Stimulated activated naive CD8-positive, alpha-beta T cell treated with anti-CD3 and anti-CD28 coated beads, Interleukin-15, amount 100 ng/mL, for 72 hours (primary cell): ENCODE results near the gene SLC51B.
"Not testable (repeated sequence)": the region's sequence is repeated elsewhere in the genome, so short reads cannot be mapped to it uniquely, and the experiment has no call there.

Experiments used
- ATAC-seq: fragments of 150-1000 bp; cut with Tn5 transposase; 2 replicates; pipeline ENCODE4 v1.10.0; 2021; ENCODE audit warnings: mild to moderate bottlenecking, moderate library complexity
- DNase-seq, 2 donors: peaks; one replicate each; pipeline ENCODE4 v3.0.0; 2021 to 2022
- H3K27ac Mint-ChIP-seq, 2 donors: one replicate each; pipeline ENCODE4 v1.8.0; 2022; ENCODE audit warnings: mild to moderate bottlenecking in 2 of 2, mixed read lengths in 2 of 2, moderate library complexity in 2 of 2
- H3K27me3 Mint-ChIP-seq: one replicate; pipeline ENCODE4 v1.8.0; 2022; ENCODE audit warnings: mixed read lengths
- H3K4me1 Mint-ChIP-seq: one replicate; pipeline ENCODE4 v1.8.0; 2022; ENCODE audit warnings: mild to moderate bottlenecking, mixed read lengths
- H3K4me3 Mint-ChIP-seq, 2 donors: one replicate each; pipeline ENCODE4 v1.8.0; 2022; ENCODE audit warnings: mild to moderate bottlenecking in 2 of 2, mixed read lengths in 2 of 2, moderate library complexity in 1 of 2
- H3K9me3 Mint-ChIP-seq, 2 donors: one replicate each; pipeline ENCODE4 v1.8.0; 2022; ENCODE audit warnings: mixed read lengths in 2 of 2

Gene SLC51B

GRCh38 chr15:65033659-65034269, 11.4 kb upstream of the SLC51B start:
- Mint-ChIP-seq H3K4me3 (no peak overlapping the region), H3K4me1 (peaks cover 9% of the 10 kb centered on the region), H3K27me3 (peaks cover 28% of the 10 kb centered on the region), H3K9me3 (no peaks in the 10 kb centered on the region), H3K27ac (no peak overlapping the region)
- DNase-seq (peak in 1 of 2 donors; percentile 35), ATAC-seq (peak; percentile 61)

GRCh38 chr15:65034719-65035118, 10.5 kb upstream of the SLC51B start:
- no peaks in the 10 kb centered on the region for H3K9me3 Mint-ChIP-seq
- H3K27ac Mint-ChIP-seq: no peak overlapping the region
- H3K4me3 Mint-ChIP-seq: no peak overlapping the region
- no peak for ATAC-seq
- no peak for DNase-seq
- H3K4me1 Mint-ChIP-seq: peaks cover 9% of the 10 kb centered on the region
- peaks cover 28% of the 10 kb centered on the region for H3K27me3 Mint-ChIP-seq

GRCh38 chr15:65037309-65037708, 7.9 kb upstream of the SLC51B start:
- H3K27me3 Mint-ChIP-seq: peaks cover 12% of the 10 kb centered on the region
- ATAC-seq (no peak), DNase-seq (no peak)
- H3K4me3 Mint-ChIP-seq: no peak overlapping the region
- H3K27ac Mint-ChIP-seq: no peak overlapping the region
- peaks cover 9% of the 10 kb centered on the region for H3K4me1 Mint-ChIP-seq
- no peaks in the 10 kb centered on the region for H3K9me3 Mint-ChIP-seq

- H3K27ac Mint-ChIP-seq: no peak overlapping the region
- no peaks in the 10 kb centered on the region for H3K9me3 Mint-ChIP-seq
- DNase-seq (no peak), ATAC-seq (no peak)
- peaks cover 3% of the 10 kb centered on the region for H3K4me1 Mint-ChIP-seq
- peaks cover under 1% of the 10 kb centered on the region for H3K27me3 Mint-ChIP-seq
- H3K4me3 Mint-ChIP-seq: no peak overlapping the region
Observed at GRCh38 chr15:65038428-65038827, 6.8 kb upstream of the SLC51B start.

GRCh38 chr15:65038836-65039235, 6.4 kb upstream of the SLC51B start:
- H3K4me1 Mint-ChIP-seq: no peaks in the 10 kb centered on the region
- no peak for ATAC-seq
- no peak for DNase-seq
- no peaks in the 10 kb centered on the region for H3K9me3 Mint-ChIP-seq
- H3K4me3 Mint-ChIP-seq: no peak overlapping the region
- H3K27ac Mint-ChIP-seq: no peak overlapping the region
- no peaks in the 10 kb centered on the region for H3K27me3 Mint-ChIP-seq

- ATAC-seq: no peak
- H3K27me3 Mint-ChIP-seq: no peaks in the 10 kb centered on the region
- H3K4me1 Mint-ChIP-seq: no peaks in the 10 kb centered on the region
- H3K27ac Mint-ChIP-seq: no peak overlapping the region
- no peak overlapping the region for H3K4me3 Mint-ChIP-seq
- H3K9me3 Mint-ChIP-seq: no peaks in the 10 kb centered on the region
- DNase-seq: no peak
Observed at GRCh38 chr15:65040461-65040860, 4.7 kb upstream of the SLC51B start.

GRCh38 chr15:65041787-65042186, 3.4 kb upstream of the SLC51B start:
- Mint-ChIP-seq H3K27me3 (no peaks in the 10 kb centered on the region), H3K4me1 (no peaks in the 10 kb centered on the region), H3K9me3 (no peaks in the 10 kb centered on the region), H3K27ac (no peak overlapping the region), H3K4me3 (no peak overlapping the region)
- ATAC-seq (no peak), DNase-seq (no peak)

GRCh38 chr15:65042776-65043327, 2.3 kb upstream of the SLC51B start:
- ATAC-seq (no peak), DNase-seq (no peak)
- Mint-ChIP-seq H3K4me1 (no peaks in the 10 kb centered on the region), H3K27ac (no peak overlapping the region), H3K9me3 (no peaks in the 10 kb centered on the region), H3K27me3 (no peaks in the 10 kb centered on the region), H3K4me3 (no peak overlapping the region)

GRCh38 chr15:65044218-65044617, 969 bp upstream of the SLC51B start:
- not testable (repeated sequence) for H3K4me1 Mint-ChIP-seq, H3K9me3 Mint-ChIP-seq, H3K4me3 Mint-ChIP-seq, ATAC-seq, DNase-seq, H3K27me3 Mint-ChIP-seq
- peak overlapping the region in 1 of 2 donors; percentile 42 for H3K27ac Mint-ChIP-seq

- H3K9me3 Mint-ChIP-seq: no peaks in the 10 kb centered on the region
- H3K4me3 Mint-ChIP-seq: no peak overlapping the region
- DNase-seq: no peak
- peaks cover 16% of the 10 kb centered on the region for H3K4me1 Mint-ChIP-seq
- no peak for ATAC-seq
- H3K27me3 Mint-ChIP-seq: peaks cover 6% of the 10 kb centered on the region
- no peak overlapping the region for H3K27ac Mint-ChIP-seq
Observed at GRCh38 chr15:65048241-65048640, 3.1 kb downstream of the SLC51B start.

- peaks cover 16% of the 10 kb centered on the region for H3K4me1 Mint-ChIP-seq
- peak overlapping the region; percentile 71 to 73 for H3K4me3 Mint-ChIP-seq
- peak; percentile 98 for ATAC-seq
- DNase-seq: peak; percentile 80 to 86
- peak overlapping the region in 1 of 2 donors; percentile 71 for H3K27ac Mint-ChIP-seq
- H3K9me3 Mint-ChIP-seq: no peaks in the 10 kb centered on the region
- H3K27me3 Mint-ChIP-seq: peaks cover 6% of the 10 kb centered on the region
Observed at GRCh38 chr15:65049418-65049840, 4.2 kb downstream of the SLC51B start.

- Mint-ChIP-seq H3K27ac (no peak overlapping the region), H3K27me3 (peaks cover 6% of the 10 kb centered on the region), H3K4me3 (no peak overlapping the region), H3K4me1 (peaks cover 17% of the 10 kb centered on the region), H3K9me3 (no peaks in the 10 kb centered on the region)
- DNase-seq (no peak), ATAC-seq (no peak)
Observed at GRCh38 chr15:65050270-65050669, 5.1 kb downstream of the SLC51B start.

GRCh38 chr15:65051266-65051665, 6.1 kb downstream of the SLC51B start:
- DNase-seq: no peak
- H3K9me3 Mint-ChIP-seq: no peaks in the 10 kb centered on the region
- no peak overlapping the region for H3K4me3 Mint-ChIP-seq

GRCh38 chr15:65052956-65053355, 7.8 kb downstream of the SLC51B start:
- Mint-ChIP-seq H3K4me3 (no peak overlapping the region), H3K27ac (no peak overlapping the region), H3K4me1 (peaks cover 23% of the 10 kb centered on the region), H3K27me3 (peaks cover 6% of the 10 kb centered on the region), H3K9me3 (no peaks in the 10 kb centered on the region)
- no peak for DNase-seq
- ATAC-seq: no peak

More at GRCh38 chr15:65051266-65051665, 6.1 kb downstream of the SLC51B start:
- Mint-ChIP-seq H3K4me1 (peaks cover 23% of the 10 kb centered on the region), H3K27ac (no peak overlapping the region), H3K27me3 (peaks cover 6% of the 10 kb centered on the region)
- ATAC-seq: no peak

- ATAC-seq (peak; percentile 64), DNase-seq (peak; percentile 60 to 64)
- peaks cover 16% of the 10 kb centered on the region for H3K4me1 Mint-ChIP-seq
- H3K27ac Mint-ChIP-seq: peak overlapping the region in 1 of 2 donors; percentile 54
- no peak overlapping the region for H3K4me3 Mint-ChIP-seq
- peaks cover 6% of the 10 kb centered on the region for H3K27me3 Mint-ChIP-seq
- H3K9me3 Mint-ChIP-seq: no peaks in the 10 kb centered on the region
Observed at GRCh38 chr15:65054333-65055200, 9.4 kb downstream of the SLC51B start.
